HG03060 (cell line): ENCODE measurements around the gene SMAD4.
A peak's percentile ranks its signal among the peaks of the same experiment; 100 is the strongest.
"Not testable (repeated sequence)": the region's sequence is repeated elsewhere in the genome, so short reads cannot be mapped to it uniquely, and the experiment has no call there.

Experiments used
- ATAC-seq: cut with Tn5 transposase; IDR thresholded peaks from one replicate; pipeline ENCODE4 v1.9.1; 2021; ENCODE audit warnings: low read depth, moderate number of reproducible peaks; ENCODE audit not compliant: unreplicated experiment

Gene SMAD4

GRCh38 chr18:51029694-51030536 is at the start of gene SMAD4:
Gene SMAD4 (plus strand): TSS chr18:51030213. CDS start chr18:51047047, 16,834 bp downstream.
- ATAC-seq, result peak; percentile 46

DNA sequence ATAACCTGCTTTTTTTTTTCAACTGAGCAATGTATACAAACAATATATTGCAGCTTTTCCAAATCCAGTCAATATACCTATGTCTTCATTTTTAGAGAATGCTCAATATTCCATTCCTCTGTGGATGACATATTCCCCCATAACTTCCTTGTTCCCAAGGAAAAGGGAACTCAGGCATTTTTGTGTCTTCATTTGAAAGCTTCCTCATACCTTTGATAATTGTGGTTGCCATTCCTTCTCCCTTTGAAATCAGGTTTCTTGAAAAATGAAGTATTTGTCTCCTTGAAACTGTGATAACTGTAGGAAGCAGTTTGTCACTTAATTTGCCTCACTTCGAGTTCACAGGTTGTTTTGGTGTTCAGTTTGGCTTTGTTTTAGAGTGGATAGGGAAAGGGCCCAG is 48.6 kb upstream of the SMAD4 start:
- ATAC-seq, result no peak

DNA sequence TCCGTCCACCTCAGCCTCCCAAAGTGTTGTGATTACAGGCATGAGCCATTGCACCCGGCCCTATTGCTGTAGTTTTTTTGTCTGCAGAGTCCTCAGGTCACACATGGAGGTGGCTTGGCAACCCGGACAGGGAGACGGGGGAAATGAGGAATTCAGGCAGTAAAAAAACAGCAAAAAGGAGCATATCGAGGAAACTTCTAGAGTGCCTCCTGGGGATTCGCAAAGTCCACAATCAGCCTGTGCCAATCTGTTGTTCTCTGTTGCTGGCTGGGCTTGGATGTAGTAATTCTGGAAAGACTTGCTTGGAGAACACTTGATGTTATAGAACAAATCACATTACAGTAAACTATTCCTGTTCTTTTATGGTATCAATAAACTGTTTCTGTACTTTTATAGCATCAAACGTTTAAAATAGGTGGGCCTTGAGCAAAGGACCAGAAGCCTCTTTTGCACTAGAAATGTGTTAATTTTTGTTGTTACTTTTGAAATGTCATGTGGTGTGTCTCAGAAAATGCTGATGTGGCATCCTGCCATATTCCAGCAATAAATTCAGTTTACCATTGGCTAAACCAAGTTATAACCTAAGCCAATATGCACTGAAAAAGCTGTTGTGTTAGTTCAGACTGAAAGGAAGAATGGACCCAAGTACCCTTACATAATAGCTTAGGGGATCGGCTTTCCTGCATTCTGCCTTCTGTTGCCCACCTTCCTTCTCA is 47.8 kb upstream of the SMAD4 start:
- no peak for ATAC-seq

DNA sequence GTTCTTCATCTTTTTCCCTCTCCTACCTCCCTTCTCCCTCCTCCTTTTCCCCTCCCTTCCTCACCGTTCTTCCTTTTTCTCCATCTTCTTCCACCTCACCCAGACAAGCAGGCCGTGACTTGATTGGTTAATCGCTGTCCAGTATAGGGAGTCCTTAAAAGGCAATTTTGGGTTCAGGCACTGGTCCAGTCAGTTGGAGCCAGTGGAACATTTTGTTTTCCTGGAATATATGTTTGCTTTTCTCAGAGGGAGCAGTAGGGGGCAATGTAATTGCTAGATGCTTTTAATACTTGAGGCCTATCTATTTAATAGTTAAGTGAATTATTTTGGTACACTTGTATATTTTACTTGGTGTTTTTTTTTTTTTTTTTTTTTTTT is 47.2 kb upstream of the SMAD4 start:
- no peak for ATAC-seq

GRCh38 chr18:50986360-50987087 is 43.5 kb upstream of the SMAD4 start:
- no peak for ATAC-seq

DNA sequence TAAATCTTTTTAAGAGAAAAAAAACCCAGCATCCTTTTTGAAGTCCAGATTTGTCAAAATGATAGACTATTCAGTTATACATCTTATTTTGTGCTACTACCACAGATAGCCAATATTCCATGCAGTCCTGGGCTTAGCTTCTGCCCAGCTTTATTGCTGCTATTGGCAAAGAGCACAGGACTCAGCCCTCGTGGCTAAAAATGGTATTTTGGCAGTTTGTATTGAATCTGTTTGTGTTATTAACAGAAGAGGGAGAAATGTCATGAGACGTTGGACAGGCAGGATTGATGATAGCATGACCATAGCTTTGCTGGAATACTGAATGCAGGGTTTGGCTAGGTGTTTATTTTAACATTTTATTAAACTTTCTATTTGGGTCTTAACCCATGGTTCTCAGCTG is 42.8 kb upstream of the SMAD4 start:
- ATAC-seq, result no peak

- ATAC-seq, result no peak
Observed at GRCh38 chr18:50989711-50990110, 40.3 kb upstream of the SMAD4 start.

- no peak for ATAC-seq
Observed at GRCh38 chr18:50992351-50992762, 37.7 kb upstream of the SMAD4 start.

GRCh38 chr18:50994031-50994430 is 36.0 kb upstream of the SMAD4 start:
- no peak for ATAC-seq

- ATAC-seq, result not testable (repeated sequence)
Observed at GRCh38 chr18:51003174-51003573, 26.8 kb upstream of the SMAD4 start.

DNA sequence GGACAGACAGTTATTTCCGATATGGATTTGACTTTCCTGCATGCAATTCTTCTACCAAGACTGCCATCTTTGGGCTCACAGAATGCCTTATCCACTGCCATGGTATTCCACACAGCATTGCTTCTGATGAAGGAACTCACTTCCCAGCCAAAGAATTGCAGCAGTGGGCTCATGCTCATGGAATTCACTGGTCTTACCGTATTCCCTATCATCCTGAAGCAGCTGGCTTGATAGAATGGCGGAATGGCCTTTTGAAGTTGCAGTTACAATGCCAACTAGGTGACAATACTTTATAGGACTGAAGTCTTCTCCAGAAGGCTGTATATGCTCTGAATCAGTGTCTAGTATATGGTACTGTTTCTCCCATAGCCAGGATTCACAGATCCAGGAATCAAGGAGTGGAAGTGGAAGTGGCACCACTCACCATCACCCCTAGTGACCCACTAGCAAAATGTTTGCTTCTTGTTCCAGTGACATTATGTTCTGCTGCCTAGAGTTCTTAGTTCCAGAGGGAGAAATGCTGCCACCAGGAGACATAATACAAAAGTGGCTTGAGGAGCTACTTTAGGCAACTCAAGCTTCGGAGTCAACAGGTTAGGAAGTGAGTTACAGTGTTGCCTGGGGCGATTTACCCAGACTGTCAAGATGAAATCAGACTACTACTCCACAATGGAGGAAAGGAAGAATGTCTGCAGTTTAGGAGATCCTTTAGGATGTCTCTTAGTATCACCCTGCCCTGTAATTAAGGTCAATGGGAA is 23.8 kb upstream of the SMAD4 start:
- no peak for ATAC-seq

GRCh38 chr18:51006948-51007789 is 22.8 kb upstream of the SMAD4 start:
- ATAC-seq, result no peak

DNA sequence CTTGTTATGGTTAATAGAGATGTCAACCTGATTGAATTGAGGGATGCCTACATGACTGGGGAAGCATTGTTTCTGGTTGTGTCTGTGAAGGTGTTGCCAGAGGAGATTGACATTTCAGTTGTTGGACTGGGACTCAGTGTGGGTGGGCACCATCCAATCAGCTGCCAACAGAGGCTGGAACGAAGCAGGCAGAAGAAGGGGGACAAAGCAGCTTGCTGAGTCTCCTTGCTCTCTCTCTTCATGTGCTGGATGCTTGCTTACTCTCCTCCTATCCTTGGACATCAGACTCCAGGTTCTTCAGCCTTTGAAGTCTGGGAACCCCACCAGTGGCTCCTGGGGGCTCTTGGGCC is 22.2 kb upstream of the SMAD4 start:
- ATAC-seq, result no peak

DNA sequence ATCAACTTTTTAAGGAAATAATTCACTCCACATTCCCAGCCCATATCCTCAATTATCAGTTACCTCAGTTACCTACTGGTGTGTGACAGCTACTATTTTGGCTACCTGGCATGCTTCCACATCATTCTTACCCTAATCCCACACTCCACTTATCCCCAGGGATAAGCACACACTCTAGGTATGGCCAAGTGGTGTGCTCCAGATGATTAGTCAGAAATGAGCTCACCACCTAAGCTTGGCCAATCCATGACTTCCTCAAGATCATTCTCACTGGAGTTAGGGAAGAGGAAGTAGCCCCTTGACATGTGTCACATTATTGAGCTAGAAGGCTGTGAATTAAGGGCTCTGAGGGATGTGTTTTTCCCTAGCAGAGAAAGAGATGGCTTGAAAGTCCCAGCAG is 20.9 kb upstream of the SMAD4 start:
- no peak for ATAC-seq

GRCh38 chr18:51010218-51010617 is 19.8 kb upstream of the SMAD4 start:
- no peak for ATAC-seq

DNA sequence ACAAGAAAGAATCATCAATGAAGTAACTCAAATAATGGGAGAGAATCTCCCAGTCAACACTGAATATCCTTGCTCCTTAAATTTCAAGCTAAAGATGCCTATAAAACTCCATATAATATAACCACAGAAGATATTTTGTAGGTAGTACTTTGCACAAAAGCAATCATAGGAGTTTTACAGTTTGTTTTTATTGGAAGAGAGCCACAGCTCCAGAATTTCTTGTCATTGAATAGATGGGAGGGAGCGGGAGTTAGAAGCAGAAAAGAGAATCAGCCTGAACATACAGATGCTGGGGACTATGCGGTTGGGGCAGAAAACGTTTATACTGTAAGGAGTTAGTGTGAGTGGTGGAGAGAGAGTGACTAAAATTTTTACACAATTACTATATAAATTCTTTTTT is 18.3 kb upstream of the SMAD4 start:
- ATAC-seq, result no peak

DNA sequence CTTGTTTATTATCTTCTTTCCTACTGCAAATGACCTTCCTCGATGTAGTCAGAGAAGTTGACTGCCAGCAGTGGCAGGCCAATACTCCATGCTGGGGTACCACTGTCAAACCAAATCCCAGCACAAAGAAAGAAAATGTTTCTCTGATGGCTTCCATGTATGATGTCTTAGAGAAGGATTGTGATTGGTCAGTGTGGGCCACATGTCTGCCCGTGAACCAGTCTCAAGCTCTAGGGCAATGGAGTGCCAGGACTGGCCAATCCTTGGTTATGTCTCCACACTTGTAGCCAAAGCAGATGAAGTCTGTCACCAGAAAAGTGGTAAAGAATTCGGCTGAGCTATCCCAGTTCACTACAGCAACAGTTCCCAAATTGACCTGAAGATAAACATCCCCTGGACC is 17.6 kb upstream of the SMAD4 start:
- no peak for ATAC-seq

- no peak for ATAC-seq
Observed at GRCh38 chr18:51013259-51013658, 16.8 kb upstream of the SMAD4 start.

- no peak for ATAC-seq
Observed at GRCh38 chr18:51017140-51017879, 12.7 kb upstream of the SMAD4 start.
